IMR-90 (cell line): ENCODE results near the gene TM7SF2.

Experiments
- CEBPB ChIP-seq: IDR thresholded peaks from 2 replicates; pipeline ENCODE4 v1.6.1; 2012; ENCODE audit warnings: low read depth, low read length, improper control_type of control experiment
- FOS ChIP-seq: fragments of 150-350 bp; IDR thresholded peaks from 2 replicates; pipeline ENCODE4 v1.6.1; 2016; ENCODE audit warnings: low read depth, low read length
- RAD21 ChIP-seq: IDR thresholded peaks from 2 replicates; pipeline ENCODE4 v1.6.1; 2012; ENCODE audit warnings: low read length, improper control_type of control experiment
- TF ChIP-seq, protein P1 (sequence below): conservative IDR thresholded peaks from 2 replicates; pipeline ENCODE4 v1.5.1; 2012; ENCODE audit warnings: mild to moderate bottlenecking, low read depth, low read length, improper control_type of control experiment

GRCh38 chr11:65083134-65083833, 28.4 kb upstream of the TM7SF2 start:
- TF ChIP-seq, protein P1, sequence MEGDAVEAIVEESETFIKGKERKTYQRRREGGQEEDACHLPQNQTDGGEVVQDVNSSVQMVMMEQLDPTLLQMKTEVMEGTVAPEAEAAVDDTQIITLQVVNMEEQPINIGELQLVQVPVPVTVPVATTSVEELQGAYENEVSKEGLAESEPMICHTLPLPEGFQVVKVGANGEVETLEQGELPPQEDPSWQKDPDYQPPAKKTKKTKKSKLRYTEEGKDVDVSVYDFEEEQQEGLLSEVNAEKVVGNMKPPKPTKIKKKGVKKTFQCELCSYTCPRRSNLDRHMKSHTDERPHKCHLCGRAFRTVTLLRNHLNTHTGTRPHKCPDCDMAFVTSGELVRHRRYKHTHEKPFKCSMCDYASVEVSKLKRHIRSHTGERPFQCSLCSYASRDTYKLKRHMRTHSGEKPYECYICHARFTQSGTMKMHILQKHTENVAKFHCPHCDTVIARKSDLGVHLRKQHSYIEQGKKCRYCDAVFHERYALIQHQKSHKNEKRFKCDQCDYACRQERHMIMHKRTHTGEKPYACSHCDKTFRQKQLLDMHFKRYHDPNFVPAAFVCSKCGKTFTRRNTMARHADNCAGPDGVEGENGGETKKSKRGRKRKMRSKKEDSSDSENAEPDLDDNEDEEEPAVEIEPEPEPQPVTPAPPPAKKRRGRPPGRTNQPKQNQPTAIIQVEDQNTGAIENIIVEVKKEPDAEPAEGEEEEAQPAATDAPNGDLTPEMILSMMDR: no peak
- TF ChIP-seq FOS (no peak), CEBPB (no peak), RAD21 (no peak)
